HG03139 (cell line): ENCODE measurements around the gene CARD19.
"Not testable (repeated sequence)": the region's sequence is repeated elsewhere in the genome, so short reads cannot be mapped to it uniquely, and the experiment has no call there.

ENCODE experiments used
- ATAC-seq: cut with Tn5 transposase; IDR thresholded peaks from one replicate; pipeline ENCODE4 v1.9.1; 2021; ENCODE audit not compliant: unreplicated experiment

The CARD19 gene

DNA sequence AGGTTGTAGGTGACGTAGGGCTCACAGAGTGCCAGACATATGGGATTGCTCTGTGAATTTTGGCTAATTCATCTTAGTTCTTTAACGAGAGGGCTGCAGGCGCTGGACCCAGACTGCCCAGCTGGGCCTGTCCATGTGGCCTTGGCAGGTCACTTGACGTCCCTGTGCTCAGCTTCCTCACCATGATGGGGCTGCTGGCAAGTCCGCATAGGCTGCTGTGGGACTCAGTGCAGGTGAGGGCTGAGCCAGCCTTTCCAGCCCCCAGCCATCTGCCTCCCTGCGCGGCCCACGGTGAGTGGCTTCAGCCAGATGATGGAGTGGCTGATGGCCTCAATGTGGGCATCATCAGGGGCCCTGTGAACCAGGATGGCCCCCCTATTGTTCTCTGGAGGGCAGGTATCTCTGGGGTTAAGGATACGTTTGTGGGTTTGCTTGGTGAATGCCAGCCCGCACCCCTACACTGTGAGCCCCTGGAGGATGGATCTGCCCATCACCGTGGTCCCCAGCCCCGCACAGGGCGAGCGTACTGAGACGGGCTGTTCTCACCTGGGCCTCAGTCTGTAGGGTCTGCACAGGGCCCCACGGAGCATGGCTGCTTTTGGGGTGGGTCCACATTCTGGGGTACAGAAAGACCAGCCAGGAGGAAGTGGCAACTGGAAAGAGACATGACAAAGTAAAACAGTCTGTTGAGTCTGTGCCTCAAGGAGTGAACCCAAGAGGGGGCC lies 3.7 kb downstream of the CARD19 start:
- ATAC-seq = no peak

DNA sequence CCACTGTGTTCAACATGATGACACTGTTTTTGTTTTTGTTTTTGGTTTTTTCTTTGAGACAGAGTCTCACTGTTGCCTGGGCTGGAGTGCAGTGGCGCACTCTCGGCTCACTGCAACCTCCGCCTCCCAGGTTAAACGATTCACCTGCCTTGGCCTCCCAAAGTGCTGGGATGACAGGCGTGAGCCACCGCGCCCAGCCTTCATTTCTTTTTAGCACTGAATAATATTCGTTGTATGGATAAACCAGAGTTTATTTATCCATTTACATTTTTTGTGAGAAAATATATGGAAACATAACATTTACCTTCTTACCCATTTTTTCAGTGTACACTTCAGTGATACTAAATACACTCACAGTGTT lies 4.2 kb downstream of the CARD19 start:
- ATAC-seq = no peak

GRCh38 chr9:93101086-93101485 lies 5.1 kb downstream of the CARD19 start:
- not testable (repeated sequence) for ATAC-seq

DNA sequence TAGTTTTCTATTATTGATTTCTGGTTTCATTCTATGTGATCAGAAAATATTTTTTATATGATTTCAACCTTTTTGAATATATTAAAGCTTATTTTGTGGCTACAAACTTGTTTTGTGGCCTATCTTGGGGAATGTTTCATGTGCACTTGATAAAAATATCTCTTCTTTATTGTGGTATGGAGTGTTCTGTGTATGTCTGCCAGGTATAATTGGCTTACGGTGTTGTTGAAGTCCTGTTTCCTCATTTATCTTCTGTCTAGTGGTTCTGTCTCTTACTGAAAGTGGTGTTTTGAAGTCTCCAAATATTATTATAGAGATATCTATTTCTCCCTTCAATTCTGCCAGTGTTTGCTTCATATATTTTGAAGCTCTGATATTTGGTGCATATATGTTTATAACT lies 9.6 kb downstream of the CARD19 start:
- no peak for ATAC-seq

- ATAC-seq = no peak
Observed at GRCh38 chr9:93107151-93107824, 11.3 kb downstream of the CARD19 start.

DNA sequence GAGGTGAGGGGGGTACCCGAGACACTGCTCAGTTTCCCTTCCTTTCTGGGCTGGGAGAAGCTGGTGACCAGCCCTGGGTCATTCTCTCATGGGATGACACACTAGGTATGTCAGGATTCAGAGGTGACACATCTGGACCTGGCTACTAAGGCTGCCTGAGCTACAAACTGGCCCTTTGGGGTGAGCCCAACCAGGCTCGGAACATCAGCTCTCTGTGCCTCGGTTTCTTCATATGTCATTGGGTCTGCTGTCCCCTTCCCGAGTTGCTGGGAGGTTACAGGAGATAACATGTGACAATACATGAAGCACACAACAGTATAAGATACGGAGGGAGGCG lies 11.8 kb downstream of the CARD19 start:
- no peak for ATAC-seq

GRCh38 chr9:93108291-93109041 lies 12.4 kb downstream of the CARD19 start:
- no peak for ATAC-seq

- no peak for ATAC-seq
Observed at GRCh38 chr9:93110311-93110855, 14.4 kb downstream of the CARD19 start.

DNA sequence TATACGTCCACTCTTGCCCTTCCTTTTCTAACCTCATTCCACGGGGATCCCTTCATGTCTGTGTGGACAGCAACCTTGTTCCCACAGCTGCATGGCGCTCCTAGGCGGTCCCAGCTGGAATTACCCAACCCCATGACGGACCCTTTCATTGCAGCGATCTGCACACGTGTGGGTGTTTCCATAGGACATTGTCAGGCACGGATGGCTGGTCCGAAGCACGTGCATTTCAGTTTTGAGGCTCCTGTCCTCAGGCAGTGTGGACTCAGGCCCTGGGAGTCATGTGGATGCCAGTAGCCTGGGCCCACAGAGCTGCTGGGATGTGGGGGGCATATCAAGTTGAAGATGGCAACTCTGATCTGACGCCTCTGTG lies 15.0 kb downstream of the CARD19 start:
- ATAC-seq = no peak

GRCh38 chr9:93111371-93112115 lies 15.5 kb downstream of the CARD19 start:
- ATAC-seq = no peak

DNA sequence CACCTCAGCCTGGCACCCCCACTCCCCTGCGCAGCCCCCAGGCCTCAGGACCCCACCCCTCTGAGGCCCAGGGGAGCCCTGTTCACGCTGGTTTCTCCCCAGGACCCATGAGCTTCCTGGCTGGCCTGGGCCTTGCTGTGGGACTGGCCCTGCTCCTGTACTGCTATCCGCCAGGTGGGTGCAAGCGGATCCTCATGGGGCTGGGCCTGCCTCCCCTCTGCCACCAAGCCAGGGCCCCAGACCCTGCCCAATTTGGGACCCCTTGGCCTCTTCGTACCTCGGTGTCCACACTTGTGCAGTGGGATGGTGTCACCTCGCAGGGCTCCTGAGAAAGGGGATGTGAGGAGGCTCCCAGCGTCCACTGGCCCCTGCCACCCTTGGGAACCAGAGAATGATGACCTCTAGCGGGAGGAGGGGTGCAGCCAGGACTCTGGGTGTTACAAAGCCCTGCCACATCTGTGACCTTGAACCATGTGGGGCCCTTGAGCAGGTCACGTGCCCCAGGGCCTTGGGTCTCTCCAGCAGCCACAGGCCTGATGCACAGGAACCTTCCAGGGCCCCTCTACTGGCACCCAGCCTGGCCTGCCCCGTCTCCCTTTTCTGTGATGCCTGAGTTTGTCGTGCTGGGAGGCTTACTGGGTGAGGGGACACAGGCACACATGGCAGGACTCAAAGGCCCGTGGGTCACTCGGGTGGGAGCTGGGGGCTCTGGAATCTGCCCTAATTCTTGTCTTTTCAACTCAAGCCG lies 16.3 kb downstream of the CARD19 start:
- no peak for ATAC-seq

GRCh38 chr9:93112864-93113389 lies 16.9 kb downstream of the CARD19 start:
- no peak for ATAC-seq

- no peak for ATAC-seq
Observed at GRCh38 chr9:93114169-93114983, 18.4 kb downstream of the CARD19 start.

DNA sequence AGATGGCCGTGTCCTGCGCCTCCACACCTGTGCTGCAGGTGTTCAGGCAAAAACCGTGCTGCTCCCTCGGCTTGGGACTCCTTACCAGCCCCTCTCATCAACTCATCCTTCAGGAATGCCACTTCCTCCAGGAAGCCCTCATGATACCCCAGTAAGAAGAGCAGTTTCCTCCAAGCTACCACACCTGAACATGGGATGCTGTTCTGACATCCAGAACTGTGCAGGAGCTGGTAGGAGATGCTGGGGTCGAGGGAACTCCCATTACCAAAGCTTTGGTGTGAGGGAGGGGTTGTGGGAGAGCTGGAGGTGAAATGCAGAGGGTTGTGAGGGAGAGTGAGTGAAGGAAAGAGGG lies 18.9 kb downstream of the CARD19 start:
- no peak for ATAC-seq

- ATAC-seq = no peak
Observed at GRCh38 chr9:93115486-93116071, 19.6 kb downstream of the CARD19 start.

- no peak for ATAC-seq
Observed at GRCh38 chr9:93116072-93116961, 20.3 kb downstream of the CARD19 start.

DNA sequence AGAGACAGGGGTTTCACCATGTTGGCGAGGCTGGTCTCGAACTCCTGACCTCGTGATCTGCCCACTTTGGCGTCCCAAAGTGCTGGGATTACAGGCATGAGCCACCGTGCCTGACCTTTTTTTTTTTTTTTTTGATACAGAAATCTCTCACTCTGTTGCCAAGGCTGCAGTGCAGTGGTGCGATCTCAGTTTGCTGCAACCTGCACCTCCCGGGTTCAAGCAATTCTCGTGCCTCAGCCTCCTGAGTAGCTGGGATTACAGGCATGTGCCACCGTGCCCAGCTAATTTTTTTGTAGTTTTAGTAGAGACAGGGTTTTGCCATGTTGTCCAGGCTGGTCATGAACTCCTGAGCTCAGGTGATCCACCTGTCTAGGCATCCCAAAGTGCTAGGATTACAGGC lies 21.5 kb downstream of the CARD19 start:
- ATAC-seq = not testable (repeated sequence)
